NCI-H2107 treated with DMSO at 0.1 percent for 48 hours (cell line): ENCODE results near the gene BCL11B.

Source experiments
- DNase-seq: peaks from one replicate; lab custom pipeline; 2025; ENCODE audit not compliant: unreplicated experiment; lab: John Stamatoyannopoulos, UW

The BCL11B gene

DNA sequence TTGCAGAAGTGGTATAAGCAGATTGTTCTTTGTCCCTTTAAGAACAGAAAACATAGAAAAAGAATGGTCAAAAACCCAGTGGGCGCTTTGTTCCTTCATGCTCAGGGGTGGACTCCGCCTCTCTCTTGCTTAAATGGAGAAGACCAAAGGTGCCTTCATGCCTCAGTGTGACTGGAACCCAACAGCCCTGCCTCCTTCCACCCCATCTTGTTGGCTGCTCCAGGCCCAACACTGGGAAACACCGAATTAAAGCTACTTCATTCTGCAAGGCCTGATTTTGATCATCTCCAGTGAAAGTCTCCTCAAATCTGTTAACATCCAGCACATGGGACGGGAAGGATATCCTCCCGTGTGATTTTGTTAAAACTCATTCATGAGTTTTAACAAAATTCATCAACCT lies 103.7 kb downstream of the BCL11B start:
- DNase-seq, result no peak

DNA sequence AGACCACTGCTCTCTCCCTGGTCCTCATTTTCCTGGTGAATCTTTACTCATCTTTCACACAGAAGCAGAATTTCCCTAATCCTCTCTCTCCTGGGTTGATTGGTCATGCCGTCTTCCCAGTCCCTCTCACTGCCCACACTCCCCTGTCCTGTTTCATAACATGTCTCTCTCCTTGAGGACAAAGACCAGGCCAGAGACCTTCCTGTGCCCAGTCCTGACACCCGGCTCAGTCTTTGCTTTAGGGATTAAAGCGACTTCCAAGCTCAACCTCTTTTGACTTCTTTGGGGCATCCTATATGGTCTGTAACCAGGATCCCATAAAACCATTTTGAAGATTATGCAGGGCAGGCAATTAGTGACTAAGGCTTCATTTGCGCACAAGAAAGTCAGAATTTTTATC lies 105.5 kb downstream of the BCL11B start:
- DNase-seq, result no peak

DNA sequence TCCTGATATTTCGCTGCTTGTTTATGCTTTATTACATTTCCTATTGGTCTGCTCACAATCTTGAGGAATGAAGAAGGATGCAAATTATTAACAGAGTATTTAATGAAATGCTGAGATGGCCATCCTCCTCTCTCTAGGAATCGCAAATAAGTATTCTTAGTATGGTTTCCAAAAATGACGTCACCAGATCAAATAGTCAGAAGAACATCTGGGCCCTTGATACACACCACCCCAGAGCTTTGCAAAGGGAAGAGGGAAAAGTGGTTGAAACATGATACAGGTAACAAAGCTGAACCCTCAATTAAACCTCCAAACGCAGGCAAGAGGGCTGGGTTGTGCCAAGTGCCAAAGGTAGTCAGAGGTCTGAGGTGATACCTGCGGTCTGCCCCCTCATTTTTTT lies 107.3 kb downstream of the BCL11B start:
- DNase-seq, result peak; percentile 100

DNA sequence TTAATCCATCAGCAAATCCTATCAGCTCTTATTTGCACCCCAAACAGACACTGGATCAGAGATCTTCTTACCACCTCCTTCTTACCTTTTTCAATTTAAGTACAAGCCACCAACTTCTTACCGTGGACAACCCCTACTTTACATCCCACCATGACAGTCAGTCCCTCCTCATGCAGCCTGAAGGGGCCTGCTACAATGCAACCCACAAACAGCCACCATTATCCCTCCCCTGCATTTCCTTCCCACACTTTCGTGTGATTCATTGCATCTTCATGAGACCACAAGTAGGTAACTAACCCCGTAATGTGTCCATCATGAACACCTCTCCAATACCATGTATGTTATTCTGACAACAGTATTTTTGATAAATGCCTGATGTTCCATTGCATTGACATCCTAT lies 108.6 kb downstream of the BCL11B start:
- DNase-seq, result no peak

DNA sequence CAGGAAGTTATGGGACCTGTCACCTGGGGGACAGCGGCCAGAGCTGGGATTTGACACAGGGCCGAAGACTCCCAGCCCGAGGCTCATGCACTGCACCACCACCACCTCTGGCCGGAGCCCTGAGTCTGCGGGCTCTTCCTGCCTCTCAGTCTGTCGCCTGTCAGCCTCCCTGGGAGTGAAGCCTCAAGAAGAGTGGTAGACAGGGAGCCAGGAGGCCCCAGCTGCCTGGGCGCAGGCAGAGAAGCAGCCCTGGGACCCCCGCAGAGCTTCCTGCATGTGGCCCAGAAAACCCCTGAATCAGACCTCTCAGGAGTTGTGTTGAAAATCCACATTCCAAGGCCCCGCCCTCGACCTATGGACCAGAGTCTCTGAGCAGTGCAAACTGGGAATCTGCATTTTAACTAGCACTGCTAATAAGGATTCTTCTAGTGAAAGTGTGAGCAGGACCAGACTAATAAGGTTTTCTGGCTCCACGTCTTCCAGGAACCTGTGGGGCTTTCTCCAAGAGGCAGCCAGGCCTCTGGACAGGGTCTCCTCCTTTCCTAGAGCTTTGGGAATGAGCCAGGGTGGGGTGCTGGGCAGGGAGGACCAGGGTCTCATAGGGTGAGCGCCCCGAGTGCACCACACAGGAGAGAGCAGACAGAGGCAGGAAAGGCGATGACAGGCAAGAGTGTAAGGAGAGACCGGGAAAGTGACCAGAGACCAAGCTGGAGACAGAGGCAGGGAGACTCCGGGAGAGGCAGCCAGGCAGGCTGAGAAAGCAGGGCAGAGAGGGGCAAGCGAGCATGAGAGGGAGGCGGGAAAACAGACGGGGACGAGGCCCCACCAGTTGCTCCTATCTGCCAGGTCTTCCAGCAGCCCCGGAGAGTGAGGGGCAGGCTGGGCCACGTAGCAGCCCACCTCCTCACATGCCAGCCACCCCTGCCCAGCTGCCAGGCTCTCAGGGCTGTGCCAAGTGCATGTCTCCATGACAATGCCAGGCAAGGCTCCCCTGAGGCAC lies 112.4 kb downstream of the BCL11B start:
- DNase-seq, result no peak

DNA sequence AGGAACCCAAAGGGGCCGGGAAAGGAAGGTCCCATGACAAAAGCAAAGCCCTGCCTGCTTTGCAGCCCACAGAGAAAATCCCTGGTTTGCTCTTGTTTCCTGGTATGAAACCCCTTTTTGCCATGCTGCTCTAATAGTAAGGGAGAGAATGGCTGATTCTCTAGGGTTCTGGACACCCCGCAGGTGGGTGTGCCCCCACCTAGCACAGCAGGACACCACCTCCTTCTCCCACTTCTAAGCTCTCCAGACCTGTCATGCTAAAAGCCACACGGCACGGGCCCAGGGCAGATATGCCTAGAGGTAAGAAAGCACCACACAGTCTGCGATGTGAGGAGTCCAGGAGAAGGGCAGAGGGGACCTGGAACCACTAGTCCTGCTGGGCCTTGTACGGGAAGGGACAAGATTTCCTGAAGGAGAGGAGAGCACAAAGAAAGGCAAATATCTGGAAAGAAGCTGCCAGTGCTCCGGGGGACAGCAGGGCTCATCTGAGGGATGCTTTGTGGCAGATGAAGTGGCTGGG lies 113.3 kb downstream of the BCL11B start:
- DNase-seq, result no peak

DNA sequence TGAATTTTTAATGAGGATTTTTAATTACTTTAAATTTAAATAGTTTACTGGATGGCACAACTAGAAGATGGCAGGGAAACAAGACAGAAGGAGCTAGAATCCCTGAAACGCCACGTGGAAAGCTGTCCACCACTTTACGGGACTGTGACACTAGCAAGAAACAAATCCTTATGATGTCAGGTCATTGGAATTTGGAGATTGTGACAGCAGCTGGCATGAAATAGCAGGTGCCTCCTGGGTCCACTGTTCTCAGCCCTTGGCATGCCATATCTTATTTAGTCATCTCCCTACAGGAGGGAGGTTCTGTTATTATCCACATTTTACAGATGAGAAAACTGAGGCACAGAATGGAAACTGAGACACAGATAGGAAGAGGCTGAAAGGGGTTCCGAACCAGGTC lies 113.8 kb downstream of the BCL11B start:
- no peak for DNase-seq

DNA sequence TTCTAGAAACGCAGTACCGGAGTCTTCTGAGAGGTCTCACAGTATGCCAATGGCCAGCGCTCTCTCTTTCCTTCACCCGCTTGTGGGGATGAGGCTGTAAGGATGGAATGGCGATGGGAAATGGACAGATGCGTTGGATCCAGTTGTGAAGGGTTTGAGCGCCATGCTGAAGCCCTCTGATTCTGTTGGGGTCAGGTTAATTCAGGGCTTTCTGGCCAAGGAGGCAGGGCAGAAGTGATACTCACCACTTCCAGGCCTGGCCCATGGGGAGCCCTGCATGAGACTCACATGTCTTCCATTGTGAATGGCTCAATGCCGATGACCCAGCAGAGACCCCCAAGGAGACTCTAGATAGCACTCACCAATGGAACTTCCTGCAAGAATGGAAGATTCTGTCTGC lies 114.3 kb downstream of the BCL11B start:
- DNase-seq, result no peak

DNA sequence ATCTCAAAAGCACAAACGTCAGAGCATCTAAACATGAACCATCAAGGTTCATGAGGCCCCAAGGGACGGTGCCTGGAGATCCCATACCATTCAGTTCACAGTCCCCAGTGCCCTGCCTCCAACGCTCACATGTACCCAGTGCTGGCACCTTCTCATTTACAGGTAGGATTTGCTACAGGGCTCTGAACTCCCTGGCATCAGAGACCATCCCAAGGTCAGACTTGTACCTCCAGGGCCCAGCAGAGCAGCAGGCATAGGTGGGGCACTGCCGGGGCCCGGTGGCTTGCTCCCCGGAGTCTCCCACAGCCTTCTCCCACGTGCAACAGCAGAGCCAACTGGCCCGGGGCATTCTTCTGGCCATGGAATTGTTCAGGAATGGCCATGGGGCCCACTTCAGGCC lies 114.8 kb downstream of the BCL11B start:
- no peak for DNase-seq

DNA sequence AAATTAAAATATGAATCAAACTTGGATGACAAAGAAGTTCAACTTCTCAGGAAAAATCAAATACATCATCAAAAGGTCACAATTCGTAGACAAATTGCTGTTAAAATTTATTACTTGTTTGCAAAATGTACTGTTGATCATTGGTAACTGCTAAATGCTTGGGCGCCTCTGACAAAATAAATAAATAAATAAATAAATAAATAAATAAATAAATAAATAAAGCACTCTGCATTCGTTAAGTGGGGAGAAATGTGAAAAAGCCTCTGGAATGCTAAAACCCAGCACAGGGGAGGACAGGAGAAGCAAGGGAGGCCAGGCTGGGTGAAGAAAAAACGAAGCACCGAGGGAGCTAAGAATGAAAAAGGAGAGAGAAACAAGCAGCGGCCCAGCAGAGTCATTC lies 115.2 kb downstream of the BCL11B start:
- no peak for DNase-seq

DNA sequence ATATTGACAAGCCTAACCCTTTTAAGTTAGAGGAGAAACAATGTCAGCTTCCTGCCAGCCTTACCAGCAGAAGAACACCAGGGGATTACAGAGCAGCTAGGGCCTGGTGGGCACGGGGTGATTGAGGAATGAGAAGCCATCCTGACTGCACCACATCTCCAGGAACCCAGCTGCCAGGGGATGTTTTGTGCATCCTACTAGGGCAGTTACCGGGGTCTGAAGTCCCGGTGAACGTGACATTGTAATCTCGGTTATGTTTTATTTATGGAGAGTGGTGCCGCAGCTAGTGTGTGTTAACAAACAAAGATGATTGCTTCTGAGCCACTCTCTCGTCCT lies 115.9 kb downstream of the BCL11B start:
- no peak for DNase-seq

DNA sequence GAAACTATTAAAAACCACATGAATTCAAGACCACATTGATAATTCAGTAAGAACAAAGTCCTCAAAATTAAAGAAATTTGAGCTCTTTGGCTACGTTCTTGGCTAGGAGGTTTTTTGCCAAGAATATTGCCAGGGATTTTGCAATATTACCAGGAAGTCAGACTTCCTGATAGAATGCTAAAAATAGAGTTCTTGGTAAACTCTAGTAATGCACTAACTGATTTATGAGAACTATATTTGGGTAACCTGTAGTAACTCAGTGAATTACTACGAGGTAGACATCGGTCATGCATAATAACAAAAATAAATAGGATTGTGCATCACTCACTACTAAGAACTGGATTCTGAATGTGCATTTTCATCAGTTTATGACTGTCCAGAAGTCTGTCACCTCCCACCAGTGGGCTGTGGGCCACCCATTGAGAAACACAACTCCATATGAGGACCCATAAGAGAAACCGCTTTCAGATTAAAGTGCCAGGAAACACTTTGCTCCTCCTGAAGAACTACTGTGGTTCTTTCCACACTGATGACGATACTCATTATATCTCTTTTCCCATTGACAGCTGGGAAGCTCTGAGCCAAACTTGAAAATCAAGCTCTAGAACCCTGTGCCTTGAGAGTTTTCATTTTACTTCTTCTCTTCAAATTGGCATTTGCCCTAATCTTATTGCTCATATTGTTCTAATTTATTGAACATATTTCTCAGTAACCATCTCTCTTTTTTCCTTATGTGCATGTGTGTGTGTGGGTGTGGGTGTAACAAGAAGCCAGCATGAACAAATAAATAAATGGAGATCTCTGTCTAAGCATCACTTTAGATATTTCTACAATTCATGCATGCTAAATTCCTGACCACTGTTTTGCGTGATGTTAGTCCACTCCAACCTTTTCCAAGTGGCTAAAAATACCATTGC lies 116.6 kb downstream of the BCL11B start:
- DNase-seq, result no peak

DNA sequence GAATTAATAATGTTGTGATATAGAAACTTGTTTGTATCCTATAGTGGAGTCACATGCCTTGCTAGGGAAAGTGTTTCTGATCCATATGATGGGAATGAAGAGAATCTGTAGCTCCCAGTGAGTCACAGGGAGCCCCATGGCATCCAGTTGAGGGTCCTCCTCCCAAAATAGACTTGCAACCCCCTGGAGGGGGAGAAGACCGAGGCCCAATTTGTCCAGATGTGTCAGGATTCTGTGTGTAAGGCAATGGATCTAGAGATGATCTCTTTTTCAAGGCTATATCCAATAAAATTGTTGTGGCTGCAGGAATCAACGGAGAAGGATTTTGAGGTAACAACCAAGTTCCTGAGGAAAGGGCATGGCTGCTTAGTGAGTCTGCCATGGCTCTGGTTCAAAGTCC lies 121.8 kb downstream of the BCL11B start:
- DNase-seq, result no peak

DNA sequence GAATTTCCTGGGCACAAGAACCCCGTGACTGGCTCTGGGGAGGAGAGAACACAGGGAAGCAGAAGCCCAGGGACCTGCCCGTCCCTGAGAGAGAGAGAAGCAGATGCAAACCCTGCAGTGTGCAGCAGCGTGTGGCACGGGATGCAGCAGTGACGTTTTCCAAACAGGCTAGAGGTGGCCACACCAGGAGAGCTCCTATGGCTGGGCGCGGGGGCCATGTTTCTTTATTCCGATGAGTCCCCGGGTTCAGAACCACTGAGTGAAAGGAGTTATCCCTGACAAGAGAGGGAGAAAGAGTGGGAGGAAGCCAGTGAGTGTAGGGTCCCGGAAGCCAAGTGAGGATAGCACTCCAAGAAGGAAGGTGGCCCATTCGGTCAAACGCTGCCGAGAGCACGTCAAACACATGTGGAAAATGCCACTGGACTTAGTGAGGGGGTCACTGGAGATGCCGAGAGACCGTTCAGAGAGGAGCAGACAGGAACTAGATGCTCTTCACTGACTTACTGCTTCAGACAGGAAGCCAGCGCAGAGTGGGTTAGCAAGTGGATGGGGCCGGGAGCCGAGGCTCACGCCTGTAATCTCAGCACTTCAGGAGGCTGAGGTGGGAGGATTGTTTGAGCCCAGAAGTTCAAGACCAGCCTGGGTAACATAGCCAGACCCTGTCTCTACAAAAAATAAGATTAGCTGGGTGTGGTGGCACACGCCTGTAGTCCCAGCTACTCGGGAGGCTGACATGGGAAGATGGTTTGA lies 123.0 kb downstream of the BCL11B start:
- DNase-seq, result no peak

DNA sequence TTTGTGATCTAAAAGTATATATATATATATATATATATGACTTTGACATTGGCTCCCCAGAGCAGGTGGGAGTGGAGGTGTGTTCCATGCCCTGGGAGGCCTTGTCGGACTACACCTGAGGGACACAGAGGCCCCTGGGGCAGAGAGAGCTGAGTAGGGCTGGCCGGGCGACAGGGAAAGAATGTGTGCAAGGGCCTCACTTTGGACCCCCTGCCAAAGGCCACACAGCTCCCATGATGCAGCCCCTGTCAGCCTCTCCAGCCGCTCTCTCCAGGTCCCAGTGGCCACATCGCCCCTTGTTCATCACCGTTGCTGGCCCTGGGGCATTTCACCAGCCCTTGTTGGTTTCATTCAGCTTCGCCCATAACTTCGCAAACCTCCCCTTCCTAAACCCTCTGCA lies 123.9 kb downstream of the BCL11B start:
- no peak for DNase-seq

DNA sequence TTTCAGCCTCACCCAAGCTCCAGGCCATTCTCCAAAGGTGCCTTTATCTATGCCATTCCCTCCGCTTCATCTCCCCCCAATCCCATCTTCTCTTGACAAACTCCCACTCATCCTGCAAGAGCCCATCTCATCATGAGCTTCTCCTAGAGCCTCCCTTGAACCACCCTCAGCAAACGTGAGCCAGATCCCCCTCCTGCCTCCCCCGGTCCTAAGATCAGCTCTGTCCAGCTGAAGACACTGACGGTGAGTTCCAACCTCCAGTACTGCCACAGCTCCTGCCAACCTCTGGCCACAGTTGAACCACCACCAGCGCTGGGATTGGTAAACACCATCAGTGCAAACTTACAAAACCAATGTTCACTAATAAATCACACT lies 124.6 kb downstream of the BCL11B start:
- no peak for DNase-seq

DNA sequence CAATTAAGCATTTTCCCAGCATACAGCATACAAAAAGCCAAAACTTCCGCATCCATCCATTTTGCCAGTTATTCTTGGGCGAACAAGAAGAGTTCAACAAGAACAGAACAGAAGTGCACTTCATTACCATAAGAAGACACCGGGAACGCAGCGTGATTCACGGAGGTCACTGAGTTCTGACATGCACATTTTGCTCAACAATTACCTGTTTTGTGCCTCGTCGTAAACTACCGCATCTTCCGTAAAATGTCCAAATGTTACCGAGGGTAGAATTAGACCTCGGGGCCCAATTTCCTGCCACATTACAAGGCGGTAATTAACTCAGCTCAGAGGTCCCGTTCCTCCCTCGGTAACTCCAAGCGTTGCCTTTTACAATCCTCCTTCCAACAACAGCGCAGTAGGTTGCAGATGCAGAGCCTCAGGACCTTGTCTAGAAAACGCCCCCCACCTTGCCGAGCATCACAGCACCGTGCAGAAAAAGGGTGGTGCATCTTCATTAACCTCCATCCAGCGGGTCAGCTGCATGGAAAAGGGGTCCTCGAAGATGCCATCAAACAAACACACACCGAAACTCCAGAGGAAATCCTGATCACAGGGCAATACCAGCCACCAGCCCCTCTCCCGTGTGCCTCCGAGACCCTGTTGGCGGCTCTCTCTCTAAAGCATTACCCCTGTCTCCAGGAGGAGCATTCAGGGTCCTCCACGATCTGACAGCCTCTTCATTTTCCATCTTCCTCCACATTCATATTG lies 125.2 kb downstream of the BCL11B start:
- no peak for DNase-seq

DNA sequence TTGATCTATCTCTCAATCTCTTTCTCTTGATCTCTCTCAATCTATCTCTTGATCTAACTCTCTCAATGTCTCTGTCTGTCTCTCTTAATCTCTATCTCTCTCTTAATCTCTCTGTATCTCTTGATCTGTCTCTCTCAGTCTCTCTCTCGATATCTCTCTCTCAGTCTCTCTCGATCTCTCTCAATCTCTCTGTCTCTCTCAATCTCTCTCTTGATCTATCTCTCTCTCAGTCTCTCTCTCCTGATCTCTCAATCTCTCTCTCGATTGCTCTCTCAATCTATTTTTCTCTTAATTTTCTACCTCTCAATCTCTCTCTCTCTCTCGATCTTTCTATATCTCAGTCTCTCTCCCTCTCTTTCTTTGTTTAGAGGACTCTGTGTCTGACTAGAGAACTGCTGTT lies 126.7 kb downstream of the BCL11B start:
- DNase-seq, result no peak

DNA sequence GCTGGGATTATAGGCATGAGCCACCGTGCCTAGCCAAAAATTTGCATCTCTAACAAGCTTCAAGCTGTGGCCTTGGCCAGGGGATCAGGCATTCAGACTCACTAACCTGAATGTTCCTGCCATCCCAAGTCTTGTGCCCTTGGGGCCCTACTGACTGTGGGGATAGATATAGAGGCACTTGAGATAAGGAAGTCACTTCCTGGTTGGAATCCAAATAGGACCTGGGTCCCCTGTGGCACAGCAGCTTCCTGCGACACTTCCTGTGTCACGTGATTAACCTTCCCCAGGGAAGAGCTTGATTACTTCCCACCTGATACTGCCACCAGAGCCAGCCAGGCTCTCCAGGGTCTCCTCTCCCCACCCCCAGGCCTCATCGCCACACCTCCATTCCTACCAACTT lies 128.2 kb downstream of the BCL11B start:
- no peak for DNase-seq

DNA sequence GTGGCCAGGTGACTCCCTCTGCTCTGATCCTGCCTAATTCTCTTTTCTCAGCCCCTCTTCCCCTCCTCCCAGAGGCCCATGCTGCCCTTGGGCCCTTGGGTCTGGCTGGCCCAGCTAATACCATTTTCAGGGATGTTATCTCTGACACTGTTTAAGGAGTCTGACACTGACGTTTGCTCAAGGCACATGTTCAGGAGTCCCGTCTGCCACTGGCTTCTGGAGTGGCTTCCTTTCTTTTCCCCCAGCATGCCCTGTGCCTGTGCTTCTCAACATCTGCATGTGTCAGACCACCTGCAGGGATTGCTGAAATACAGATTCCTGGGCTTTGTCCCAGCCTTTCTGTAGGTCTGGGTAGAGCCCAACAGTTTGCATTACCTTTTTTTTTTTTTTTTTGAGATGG lies 128.9 kb downstream of the BCL11B start:
- no peak for DNase-seq
